ENCODE measurements around the gene APBB2.
A peak's percentile ranks its signal among the peaks of the same experiment; 100 is the strongest.
"Not testable (repeated sequence)": the region's sequence is repeated elsewhere in the genome, so short reads cannot be mapped to it uniquely, and the experiment has no call there.

Gene APBB2

DNA sequence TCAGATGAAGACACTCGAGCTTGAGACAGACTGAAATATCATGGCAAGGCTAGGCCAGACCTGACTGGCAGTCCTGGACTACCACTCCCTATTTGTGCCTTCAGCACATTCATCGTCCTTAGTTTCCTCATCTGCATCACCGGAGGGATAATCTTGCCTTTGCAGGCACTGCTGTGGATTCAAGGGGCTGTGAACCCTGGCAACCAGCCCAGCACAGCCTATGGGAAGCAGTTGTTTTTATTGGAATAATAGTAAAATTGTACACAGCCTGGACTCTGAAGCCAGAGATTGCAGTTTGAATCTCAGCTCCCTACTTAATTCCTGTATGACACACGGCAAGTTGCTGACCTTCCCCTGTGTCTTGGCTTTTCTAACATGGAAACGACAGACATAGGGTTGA lies 303.6 kb downstream of the APBB2 start:
- no peak for DNase-seq (ENCODE audit: low spot score)

DNA sequence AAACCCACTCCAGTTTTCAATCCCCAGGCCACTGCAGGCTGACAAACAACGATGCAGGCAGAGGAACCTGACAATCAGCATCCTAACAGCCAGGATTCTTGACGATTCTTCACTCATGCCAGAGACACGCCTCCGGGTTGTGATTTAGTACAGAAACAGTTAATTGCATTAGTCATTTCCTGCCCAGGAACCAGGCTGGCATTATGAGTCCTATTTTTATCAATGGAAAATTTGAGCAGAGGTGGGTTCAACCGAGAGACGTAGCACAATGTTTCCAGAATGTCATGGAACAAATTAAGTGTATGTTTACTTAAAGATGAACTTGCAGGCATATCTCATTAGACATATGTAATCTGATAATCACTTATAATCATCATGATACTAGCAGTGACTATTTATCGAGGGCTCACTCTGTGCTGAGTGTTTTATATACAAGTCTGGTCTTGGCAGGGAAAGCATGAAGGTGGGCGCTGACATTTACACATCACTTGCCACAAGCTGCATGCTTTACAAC lies 304.9 kb downstream of the APBB2 start:
- DNase-seq (ENCODE audit: low spot score), result peak; percentile 32

DNA sequence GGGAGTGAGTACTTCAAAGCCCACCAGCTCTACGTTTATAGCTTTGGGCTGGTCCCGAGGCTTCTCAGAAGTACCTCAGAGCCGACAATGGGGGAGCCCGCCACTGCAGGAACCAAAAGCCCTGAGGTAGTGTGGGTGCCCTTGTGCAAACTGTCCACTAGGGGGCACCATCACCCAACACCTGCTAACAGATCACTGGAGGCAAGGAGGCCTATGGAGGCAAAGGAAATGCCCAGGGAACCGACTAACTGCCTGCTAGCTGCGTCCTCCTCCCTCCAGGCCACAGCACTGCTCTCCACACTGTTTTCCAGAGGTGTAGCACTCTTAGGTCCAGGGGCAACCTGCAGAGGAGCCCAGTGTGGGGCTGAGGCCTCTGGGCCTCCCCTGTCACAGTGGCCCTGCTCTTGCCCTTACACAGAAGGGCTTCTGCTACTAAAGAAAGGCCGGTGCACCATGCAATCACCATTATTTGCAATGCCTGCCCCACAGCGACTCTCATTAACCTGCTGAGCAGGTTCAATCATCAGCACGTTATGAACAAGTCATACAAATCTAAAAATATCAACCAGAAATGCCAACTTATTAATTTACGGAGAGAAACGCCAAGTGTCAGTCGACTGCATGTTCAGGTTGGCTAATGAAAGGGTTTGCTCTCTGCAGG lies 305.5 kb downstream of the APBB2 start:
- peak; percentile 81 for DNase-seq (ENCODE audit: low spot score)

DNA sequence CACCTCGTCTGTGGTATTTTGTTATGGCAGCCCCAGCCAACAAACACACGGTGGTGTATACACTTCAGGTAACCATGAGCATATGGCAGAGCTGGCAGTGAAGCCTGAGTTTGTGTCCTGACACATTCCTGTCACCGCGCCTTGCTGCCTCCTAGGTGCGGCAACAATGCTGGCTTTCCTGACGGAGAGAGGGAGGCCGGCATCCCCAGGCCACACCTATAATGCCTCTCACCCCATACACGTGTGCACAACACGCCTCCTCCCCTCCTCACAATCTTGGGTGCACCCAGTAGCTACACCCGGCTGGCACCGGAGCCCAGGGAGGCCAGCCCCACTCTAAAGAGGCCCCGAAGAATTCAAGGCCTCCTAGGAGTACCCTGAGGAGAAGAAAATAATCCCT lies 306.0 kb downstream of the APBB2 start:
- no peak for DNase-seq (ENCODE audit: low spot score)

DNA sequence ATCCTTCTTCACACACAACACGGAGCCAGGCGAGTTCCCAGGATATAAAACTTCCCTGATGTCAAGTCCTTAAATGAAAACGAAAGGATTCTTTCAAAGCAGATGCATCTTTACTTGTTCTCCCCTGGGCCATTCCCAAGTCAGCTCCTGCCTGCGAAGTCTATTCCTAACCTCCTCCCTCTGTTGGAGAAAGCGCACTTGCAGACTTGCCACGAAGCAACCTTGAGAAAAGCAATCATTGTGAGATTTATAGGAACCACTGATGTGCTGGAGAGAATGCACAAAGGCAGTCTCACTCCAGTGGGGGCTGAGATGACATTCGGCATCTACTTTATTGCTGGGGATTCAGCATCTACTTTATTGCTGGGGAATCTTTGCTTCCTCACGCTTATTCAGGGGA lies 308.9 kb downstream of the APBB2 start:
- no peak for DNase-seq (ENCODE audit: low spot score)

DNA sequence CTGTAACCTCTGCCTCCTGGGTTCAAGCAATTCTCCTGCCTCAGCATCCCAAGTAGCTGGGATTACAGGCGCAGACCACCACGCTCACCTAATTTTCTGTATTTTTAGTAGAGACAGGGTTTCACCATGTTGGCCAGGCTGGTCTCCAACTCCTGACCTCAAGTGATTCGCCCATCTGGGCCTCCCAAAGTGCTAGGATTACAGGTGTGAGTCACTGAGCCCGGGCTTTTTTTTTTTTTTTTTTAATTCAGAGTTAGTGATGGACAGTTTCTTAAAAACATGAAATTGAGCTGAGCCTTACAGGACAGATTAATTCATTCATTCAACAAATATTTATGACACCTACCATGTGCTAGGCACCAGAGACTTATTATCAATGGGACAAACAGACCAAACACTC lies 313.8 kb downstream of the APBB2 start:
- DNase-seq (ENCODE audit: low spot score), result not testable (repeated sequence)

DNA sequence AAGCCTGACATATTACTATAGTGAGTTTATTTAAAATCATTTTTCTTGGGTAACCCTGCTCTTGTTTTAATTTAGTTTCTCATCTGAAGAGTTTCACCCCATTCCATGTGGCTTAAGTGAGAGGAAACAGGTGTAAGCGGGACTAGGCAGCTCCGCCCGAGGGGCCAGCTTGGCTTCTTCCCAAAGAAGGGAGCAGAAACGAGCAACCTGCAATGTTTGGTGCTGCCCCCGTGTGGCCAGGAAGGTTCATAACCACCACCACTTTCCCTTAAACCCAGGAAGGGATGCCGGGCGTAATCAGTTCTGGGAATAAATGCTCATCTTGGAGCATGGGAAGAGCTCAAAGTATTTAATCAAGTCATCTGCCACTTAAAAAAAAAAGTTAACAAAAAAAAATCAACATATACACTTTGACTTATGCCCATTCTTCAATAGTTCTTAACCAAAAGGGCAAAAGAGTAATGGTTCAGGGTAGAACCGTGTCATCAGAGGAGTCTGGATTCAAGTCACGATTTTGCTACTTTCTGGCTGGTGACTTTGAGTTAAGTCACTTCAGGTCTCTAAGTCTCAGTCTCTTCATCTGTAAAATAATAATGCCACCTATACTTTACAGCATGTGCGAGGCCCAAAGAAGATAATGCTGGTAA lies 316.7 kb downstream of the APBB2 start:
- DNase-seq (ENCODE audit: low spot score), result peak; percentile 73

DNA sequence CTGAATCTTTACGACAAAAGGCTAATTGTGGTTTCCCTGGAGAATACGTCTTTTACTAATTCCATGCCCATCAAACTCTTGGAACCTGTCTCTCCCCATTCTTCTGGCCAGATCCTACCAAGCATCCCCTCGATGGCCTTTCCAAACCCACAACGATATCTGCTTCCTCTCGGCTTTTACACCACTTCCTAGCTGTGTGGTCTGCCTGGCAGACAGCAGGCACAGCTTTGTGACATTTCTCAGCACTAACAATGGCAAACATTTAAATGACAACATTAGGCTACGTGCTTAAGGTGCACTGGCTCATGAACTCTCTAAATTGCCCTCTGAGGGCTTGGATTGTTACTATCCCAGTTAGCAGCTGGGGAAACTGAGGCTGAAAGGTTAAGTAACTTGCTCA lies 323.6 kb downstream of the APBB2 start:
- DNase-seq (ENCODE audit: low spot score), result no peak

DNA sequence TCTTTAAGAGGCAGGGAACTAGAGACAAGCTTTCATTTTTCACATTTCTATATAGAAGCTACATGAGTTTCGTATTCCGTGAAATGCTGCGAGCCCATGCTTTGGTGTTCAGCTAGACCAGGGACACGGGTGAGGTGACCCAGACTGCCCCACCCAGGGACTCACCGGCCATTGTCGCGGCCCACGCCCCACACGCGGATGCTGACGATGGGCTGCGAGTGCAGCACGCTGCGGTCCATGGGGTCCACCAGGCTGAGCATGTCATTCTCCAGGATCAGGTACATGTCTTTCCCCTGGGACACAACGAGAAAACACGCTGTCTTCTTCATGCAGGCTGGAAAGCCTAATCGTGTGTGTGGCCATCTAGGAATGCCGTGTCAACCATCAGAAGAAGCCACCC lies 324.1 kb downstream of the APBB2 start:
- no peak for DNase-seq (ENCODE audit: low spot score)

DNA sequence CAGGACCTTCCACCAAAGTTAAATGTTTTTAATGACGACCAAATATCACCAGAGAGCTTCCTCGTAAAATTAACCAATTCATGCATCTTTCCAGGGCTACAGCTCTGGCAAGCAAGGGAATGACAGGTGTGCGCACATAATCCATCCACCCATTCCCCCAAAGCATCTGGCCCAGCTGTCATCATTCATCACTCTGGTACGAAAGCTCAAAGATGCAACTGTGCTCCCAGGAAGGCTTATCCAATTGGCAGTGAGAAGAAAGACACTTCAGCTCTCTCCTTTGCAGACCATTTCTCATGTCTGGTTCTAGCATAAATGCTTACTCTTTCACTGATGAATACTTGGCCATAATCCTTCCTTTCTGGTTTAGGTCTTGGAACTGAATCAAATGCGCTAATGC lies 325.4 kb downstream of the APBB2 start:
- DNase-seq (ENCODE audit: low spot score), result no peak

DNA sequence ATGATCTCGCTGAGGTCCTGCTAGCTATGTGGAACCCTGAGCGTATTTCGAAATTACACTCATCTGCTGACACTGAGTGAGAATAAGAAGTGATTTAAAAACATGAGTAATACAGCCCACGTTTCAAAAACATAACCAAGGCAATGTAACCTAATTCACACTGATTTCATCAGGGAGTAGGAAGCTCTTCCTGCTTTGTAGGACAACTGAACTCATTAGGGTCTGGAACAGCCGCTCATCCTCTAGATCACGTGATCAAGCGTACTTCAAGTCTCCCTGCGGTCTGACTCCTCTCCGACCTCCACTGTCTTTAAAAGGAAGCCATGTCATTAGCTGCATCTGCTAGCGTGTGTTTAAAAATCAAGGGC lies 326.6 kb downstream of the APBB2 start:
- peak; percentile 55 for DNase-seq (ENCODE audit: low spot score)

DNA sequence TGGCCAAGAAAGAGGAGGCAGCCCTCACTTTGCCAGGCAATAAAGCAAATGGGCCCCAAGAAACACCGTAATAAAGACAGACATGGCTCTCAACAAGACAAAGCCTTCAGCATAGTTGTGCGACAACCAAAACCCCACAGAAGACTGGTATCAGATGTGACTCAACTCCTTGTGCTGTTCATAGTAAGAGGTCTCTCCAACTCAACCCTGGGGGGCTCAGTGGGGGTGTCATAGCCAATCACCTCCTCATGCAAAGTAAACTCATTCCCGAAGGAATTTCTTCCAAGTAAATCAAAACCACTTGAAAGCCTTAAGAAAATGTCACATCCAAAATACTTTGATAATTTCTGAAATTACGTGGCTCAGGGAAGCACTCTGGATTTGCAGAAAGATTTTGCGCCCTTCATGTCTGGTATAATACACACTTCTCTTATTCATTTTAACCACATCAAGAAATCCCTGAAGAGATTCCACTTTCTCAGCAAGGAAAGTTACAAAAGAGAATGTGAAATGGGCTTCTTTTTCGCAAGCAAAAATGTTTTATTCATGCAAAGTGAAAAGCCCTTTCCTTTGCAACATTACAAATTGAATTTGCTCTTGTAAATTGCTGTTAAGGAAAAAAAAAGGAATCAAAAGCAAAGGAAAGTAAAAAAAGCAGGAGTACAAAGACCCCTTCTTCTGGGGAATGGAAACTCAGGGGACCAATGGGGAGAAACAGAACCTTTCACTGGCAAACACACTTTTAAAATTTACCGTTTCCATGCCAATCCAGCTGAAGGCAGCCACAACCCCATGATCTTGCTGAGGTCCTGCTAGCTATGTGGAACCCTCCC lies 327.2 kb downstream of the APBB2 start:
- DNase-seq (ENCODE audit: low spot score), result no peak

DNA sequence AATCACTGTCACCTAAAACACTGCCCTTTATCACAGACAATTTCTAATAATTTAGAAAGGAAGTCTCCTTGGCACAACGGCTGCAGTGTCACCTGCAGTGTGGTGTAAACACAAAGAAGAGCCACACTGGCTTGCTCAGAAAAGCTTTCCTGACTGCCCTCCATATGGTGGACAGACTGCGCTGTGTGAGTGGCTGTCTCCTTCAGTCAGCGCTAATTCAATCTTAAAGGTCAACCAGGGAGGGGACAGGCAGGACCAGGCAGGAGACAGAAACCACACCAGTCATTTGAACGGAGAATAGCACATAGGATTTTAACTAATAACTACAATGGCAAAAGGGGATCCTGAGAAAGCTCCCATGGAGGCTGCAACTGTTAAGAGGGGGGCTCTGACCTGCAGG lies 332.5 kb downstream of the APBB2 start:
- DNase-seq (ENCODE audit: low spot score), result peak; percentile 47

DNA sequence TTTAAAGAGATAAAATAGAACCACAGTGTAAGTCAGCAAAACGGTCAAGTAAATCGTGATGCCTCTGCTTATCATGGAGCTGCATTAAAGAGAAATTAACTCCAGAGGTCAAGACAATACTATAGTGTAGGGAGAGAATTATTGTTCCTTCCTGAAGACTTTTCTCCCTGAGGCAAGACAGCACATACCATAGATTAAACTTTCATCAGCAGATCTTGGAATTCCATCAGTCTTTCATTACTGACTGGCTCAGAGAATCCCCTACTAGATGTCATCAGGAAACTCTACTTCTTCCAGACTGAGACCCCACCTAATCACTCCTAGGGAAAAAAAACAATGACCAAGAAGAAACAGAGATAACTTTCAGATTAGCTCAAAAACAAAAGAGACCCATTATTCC lies 333.2 kb downstream of the APBB2 start:
- no peak for DNase-seq (ENCODE audit: low spot score)

DNA sequence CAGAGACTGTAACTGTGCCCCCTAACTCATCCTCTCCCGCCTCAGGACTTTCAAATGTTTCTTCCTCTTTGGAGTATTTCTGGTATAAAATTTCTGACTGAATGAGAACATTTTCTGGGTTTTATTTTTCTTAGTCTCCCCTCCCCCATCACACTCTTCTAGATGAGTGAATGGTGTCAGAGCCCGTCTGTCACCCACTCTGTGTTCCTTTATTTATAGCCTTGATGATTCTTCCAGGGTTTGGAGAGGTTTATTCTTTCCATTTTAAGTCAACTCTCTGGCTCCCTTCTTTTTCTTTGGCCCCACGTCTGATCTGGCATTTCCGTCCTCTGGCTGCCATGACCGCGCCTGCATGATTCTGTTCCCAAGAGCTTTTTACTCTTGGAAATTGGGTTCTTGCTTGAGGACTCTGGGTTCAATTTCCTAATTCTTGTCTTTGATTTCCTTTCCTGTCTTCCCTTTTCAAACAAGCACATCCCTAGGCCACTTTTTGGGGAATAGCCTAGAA lies 335.7 kb downstream of the APBB2 start:
- no peak for DNase-seq (ENCODE audit: low spot score)

DNA sequence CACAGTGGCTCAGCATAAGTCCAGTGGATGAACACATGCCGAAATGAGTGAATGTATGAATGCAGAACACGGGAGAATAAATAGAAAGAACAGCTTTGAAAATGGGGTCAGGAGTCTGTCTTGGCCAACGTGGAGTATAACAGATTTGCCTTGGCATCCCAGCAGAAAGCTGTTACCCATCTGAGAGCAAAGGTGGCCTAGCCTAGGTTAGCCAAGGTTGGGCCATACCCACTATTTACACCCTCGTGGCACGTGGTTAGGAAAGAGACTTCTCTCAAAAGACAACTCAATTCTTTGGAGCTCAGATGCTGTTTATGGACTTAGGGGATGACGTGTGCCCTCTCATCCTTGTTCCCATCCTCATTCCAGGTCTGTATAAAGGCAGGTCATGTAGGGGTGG lies 337.3 kb downstream of the APBB2 start:
- no peak for DNase-seq (ENCODE audit: low spot score)

DNA sequence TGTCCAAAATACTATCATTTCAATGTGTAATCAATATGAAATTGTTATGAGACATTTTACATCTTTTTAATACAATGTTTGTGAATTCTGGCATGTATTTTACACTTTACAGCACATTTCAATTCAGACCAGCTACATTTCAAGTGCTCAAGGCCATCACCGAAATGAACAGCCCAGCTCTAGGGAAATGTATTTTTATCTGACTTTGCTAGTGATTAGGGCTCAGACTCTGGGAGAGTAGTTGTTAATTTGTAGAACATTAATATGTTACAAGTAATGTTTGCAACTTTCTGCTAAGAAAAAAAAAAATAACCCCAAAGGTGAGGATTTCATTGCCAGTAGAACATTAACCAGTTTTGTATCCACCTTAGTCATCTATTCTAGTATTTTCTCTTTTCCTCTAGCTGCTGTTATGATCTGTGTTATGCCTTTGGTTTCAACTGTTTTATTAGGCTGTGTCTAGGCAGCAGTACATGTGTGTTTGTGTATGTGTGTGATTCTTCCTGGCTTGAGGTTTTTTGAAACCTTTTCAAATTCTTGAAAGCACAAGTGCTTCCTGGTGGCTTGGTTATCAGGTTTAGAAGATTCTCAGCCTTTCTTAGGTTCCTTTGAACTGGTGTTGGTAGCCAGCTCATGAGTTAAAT lies 338.7 kb downstream of the APBB2 start:
- DNase-seq (ENCODE audit: low spot score), result no peak

DNA sequence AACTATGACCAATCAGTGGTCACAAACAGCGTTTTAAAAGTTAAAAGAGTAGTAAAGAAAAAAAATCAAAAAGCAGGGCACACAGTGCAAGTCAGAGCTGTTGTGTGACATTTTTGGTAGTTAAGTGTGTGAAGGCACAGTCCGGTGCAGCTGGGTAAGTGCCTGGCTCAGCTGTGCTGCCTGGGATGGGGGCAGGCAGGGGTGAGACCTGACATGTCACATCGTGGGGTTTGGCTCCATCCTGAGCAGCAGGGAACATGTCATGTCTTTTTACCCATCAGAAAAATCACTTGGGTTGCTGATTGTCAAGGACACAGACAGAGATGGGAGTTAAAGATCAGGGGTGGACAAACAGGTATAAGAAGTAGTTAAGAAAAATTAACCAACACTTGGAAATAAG lies 339.4 kb downstream of the APBB2 start:
- no peak for DNase-seq (ENCODE audit: low spot score)

DNA sequence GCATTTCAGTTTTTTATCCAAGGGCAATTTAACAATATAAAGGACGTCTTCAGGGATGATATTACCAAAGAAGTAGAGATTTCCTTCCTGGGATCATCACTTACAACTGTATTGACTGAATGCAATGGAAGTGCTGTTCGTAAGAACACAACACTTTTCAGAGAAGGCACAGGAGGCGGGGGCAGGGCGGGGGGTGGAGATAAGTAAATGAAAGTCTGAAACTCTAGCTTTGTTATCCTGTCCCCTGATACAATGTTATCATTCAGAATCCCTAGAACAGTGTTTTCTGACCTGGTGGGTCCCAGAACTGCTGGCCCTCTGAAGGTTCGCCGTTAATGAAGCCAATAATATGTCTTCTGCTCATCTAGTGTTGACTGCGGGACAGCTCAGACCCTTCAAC lies 340.0 kb downstream of the APBB2 start:
- no peak for DNase-seq (ENCODE audit: low spot score)

DNA sequence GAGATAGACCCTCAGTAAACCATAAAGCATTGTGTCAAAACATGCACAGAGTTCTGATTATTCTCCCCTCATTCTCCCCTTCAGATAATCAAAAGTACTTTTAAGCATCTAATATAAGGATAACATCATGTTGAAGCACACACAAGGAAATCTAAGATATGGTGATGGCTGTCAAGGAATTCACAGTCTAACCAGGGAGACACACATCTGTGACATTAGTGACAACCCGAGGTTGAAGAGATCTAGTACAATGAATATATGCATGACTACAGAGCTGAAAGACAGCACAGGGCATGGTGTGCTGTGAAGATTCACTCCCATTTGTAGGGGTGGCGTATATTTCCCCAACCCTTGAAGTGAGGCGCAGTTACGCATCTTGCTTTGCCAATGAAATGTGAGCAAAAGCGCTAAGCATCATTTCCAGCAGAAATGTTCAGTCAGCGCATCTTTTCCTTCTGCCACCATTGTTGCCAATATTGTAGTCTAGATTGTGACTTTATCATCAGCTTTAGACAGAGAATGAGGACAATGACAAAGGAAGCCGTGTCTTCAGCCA lies 342.6 kb downstream of the APBB2 start:
- no peak for DNase-seq (ENCODE audit: low spot score)

DNA sequence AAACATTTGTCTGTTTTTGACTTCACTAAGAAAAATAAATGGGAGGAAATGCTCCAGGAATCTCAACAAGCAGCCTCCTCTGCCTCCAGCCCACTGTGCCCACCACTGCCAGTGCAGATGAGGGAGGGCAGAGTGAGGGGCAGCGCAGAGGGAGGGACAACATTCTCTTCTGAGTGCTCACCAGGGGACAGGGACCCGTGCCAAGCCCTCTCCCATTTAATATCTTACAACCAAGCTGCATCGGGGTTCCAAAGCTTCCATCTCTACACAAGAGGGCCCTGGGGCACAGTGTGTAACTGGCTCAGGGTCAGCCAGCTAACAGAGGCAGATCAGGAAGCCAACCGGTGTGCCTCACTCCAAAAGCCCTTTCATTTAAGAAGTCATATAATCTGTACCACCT lies 344.2 kb downstream of the APBB2 start:
- no peak for DNase-seq (ENCODE audit: low spot score)

DNA sequence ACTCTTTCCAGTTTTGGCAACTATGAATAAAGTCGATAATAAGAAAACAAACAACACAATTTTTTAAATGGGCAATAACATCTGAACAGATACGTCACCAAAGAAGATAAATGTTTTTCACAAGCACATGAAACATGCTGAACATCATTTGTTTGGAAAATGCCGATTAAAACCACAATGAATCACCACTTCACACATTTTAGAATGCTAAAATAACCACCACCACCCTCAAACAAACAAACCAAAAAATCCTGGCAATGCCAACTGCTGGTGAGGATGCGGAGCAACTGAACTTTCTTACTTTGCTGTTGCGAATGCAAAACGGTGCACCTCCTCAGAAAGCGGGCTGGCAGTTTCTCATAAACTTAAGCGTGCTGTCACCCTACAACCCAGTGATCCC lies 348.6 kb downstream of the APBB2 start:
- no peak for DNase-seq (ENCODE audit: low spot score)
